NOMO-1 treated with dmso at 0.1 percent for 144 hours (cell line): ENCODE measurements around the gene ZBTB7C.

Experiments
- DNase-seq: peaks from one replicate; lab custom pipeline; 2025; ENCODE audit not compliant: unreplicated experiment; lab: John Stamatoyannopoulos, UW

ZBTB7C gene

GRCh38 chr18:48007955-48008701 is 401.1 kb downstream of the ZBTB7C start:
- no peak for DNase-seq

DNA sequence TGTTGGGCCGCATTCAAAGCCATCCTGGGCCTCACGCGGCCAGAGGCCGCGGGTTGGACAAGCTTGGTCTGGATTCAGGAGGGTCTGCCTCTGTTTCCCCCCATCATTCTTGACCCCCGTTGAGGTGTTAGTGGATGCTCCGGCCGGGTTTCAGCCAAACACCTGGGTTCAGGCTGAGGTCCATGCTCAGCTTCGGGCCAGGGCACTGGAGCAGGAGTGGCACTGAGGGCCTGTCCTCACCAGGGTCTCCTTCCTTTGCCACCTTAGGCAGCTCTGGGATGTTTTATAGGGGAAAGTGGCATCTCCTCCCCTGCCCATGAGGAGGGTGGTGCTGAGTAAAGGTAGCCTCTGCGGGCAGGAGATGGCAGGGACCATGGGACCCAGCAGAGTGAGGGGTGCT is 401.8 kb downstream of the ZBTB7C start:
- DNase-seq: no peak

GRCh38 chr18:48006415-48007175 is 402.6 kb downstream of the ZBTB7C start:
- DNase-seq: no peak

GRCh38 chr18:48004577-48004976 is 404.6 kb downstream of the ZBTB7C start:
- DNase-seq: no peak

GRCh38 chr18:48003426-48004349 is 405.5 kb downstream of the ZBTB7C start:
- DNase-seq: no peak

- DNase-seq: no peak
These were observed 406.2 kb downstream of the ZBTB7C start for GRCh38 chr18:48002933-48003365.

DNA sequence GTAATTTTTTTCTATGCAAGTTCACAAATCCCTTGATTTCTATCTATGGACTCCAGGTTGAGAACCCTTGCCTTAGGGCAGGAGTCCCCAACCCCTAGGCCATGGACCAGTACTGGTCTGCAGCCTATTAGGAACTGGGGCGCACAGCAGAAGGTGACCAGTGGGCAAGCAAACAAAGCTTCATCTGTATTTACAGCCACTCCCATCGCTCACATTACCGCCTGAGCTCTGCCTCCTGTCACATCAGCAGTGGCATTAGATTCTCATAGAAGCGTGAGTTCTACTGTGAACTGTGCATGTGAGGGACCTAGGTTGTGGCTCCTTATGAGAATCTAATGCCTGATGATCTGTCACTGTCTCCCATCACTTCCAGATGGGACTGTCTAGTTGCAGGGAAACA is 408.5 kb downstream of the ZBTB7C start:
- no peak for DNase-seq

GRCh38 chr18:47999801-48000248 is 409.4 kb downstream of the ZBTB7C start:
- DNase-seq: peak; percentile 73

DNA sequence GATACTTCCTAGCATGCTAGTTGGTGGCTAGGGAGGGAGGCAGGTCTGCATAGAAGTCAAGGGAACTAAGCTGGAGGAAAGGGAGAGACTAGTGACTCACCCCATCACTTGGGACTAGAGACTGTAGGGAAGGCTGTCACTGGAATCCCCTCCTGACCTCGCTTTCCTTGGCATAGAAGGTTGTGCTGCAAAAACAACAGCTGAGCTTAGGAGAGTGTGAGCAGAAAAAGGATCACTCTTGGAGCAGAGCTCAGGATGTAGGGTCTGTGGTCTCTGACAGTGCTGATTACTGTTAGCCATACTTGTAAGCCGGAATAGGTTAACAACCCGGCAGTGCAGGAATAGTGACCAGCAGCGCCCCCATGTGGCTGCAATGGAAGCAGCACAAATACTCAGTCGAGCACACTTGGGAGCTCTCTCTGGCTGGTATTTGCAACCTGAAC is 411.8 kb downstream of the ZBTB7C start:
- no peak for DNase-seq

- no peak for DNase-seq
These were observed 413.1 kb downstream of the ZBTB7C start for GRCh38 chr18:47996091-47996541.

DNA sequence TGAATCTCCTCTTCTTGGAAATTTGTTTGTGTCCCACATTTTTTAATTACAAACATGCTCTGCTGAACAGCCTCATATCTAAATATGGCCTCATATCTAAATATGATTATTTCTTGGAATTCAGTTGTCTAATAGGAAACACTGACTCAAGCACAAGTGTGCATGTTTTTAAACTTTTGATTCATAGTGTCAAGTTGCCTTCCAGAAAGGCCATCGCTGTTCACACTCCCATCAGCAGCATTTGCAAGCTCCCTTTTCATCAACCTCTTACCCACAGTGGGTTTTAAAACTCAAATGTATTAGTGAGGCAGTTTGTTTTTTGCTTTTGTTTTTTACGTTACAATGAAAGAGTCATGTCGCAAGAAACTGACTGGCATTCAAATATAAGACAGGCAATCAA is 413.5 kb downstream of the ZBTB7C start:
- DNase-seq: no peak

GRCh38 chr18:47993409-47993808 is 415.8 kb downstream of the ZBTB7C start:
- DNase-seq: no peak

GRCh38 chr18:47992976-47993375 is 416.2 kb downstream of the ZBTB7C start:
- no peak for DNase-seq

DNA sequence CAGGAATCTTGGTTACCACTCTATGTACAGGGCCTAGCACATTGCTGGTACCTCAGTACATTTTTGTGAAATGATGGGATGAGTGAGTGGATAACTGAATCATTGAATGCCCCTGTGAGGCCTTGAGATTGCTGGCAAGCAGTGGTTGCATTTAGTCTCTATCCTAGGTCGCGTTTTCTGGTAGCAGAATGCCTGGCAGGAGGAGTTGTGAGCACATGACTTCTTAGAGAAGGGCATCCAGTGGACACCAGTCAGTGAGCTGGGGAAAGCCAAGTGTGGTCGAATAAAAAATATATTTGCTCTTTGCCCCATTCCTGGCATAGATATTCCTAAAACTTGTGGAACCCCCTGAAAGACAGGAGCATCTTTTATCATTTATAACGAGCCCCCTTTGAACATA is 416.9 kb downstream of the ZBTB7C start:
- no peak for DNase-seq

- no peak for DNase-seq
These were observed 418.2 kb downstream of the ZBTB7C start for GRCh38 chr18:47990981-47991380.

DNA sequence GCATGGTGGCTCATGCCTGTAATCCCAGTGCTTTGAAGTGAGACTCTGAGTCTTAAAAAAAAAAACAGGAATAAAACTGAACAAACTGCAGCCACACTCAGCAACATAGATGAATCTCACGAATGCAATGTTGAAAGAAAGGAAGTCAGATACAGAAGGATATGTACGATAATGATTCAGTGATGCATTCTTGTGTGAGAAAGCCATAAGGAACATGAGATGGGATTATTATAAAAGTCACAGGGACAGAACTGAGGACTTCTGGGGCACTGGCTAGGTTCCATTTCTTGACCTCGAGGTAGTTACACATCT is 421.8 kb downstream of the ZBTB7C start:
- DNase-seq: no peak

DNA sequence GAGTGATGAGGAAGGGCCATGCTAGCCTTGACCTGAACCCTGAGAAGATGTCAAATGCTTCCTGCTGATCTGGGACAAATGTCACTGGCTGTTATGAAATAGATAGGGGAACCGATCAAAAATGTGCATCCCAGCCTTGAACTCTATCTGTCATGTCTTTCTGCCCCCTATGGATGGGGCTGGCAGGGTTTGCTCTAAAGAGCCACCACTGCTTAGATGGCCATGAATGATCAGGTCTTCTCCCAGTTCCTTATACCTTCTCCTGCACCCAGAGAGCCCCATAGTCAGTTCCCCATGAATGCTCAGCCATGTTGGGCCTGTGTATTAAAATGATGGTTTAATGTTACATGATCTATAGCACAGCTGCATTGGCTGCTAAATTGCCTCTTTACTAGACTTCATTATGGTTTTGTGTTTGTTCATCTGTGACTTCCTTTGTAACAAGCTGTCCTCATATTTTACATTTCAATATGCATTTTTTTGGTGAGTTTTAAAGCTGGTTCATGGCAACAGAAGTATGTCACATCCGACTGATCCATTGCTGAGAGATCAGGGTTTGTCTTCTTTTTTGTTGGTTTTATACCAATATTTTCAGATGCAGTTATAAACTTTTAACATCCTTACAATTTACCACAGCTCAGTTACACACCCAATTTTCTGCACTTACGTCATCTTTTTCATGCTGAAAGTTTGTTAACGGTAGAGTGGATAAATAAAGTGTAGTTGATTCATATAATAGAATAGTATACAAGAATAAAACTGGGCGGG is 422.4 kb downstream of the ZBTB7C start:
- DNase-seq: no peak

- DNase-seq: peak; percentile 97
These were observed 423.3 kb downstream of the ZBTB7C start for GRCh38 chr18:47985866-47986265.

- DNase-seq: no peak
These were observed 424.2 kb downstream of the ZBTB7C start for GRCh38 chr18:47984991-47985390.

GRCh38 chr18:47983946-47984345 is 425.2 kb downstream of the ZBTB7C start:
- no peak for DNase-seq

DNA sequence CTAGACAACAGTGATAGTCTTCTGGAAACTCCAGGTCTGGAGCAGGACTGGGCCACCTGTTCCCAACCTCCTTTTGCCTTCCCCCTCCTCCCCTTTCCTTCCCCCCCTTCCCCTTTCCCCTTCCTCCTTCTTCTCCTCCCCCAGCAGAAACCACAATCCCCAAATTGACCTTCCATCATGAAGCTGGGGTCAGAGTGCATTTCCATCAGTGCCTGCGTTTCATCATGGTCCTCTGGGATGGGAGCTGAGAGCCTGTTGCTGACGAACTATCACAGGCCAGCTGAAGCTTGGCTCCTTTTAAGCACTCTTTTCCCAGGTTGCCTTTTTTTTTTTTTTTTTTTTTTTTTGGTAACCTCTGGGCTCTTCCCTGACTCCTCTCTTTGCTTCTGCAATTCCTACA is 426.1 kb downstream of the ZBTB7C start:
- DNase-seq: no peak
